Left kidney (tissue), 8 donors: Measurements from ENCODE around the gene TMEM86A. TPM values are rescaled to one million over a fixed set of nuclear protein-coding genes. Genes with fewer than 3 reads are reported as not detected.
"Not testable (repeated sequence)": the region's sequence is repeated elsewhere in the genome, so short reads cannot be mapped to it uniquely, and the experiment has no call there.

Experiments
- DNase-seq: peaks from one replicate; pipeline ENCODE4 v3.0.0-alpha.2; 2013
- long read RNA-seq, 8 donors: transcript quantifications; one replicate each; lab custom pipeline, GENCODE V29; 2026
- polyA plus RNA-seq: library from polyadenylated mRNA; unstranded; fragments of 120-200 nt; gene quantifications from one replicate; pipeline ENCODE4 v1.2.1, GENCODE V29; 2013; ENCODE audit not compliant: insufficient read length

TMEM86A gene
- polyA plus RNA-seq, result 8.1 TPM
- long read RNA-seq, donor 1, partial matches to known transcripts, result 0 of 3 reads
- long read RNA-seq, donor 1, other reads (novel, unspliced or antisense), result 0 of 3 reads
- long read RNA-seq, donor 2, result 0 reads
- long read RNA-seq, donor 3, transcript TMEM86A-201 (3 exons, 3,595 nt), result major isoform, 5 of 5 reads
- long read RNA-seq, donor 3, partial matches to known transcripts, result 0 of 5 reads
- long read RNA-seq, donor 3, other reads (novel, unspliced or antisense), result 0 of 5 reads
- long read RNA-seq, donor 4, result 0 reads
- long read RNA-seq, donor 5, partial matches to known transcripts, result 0 of 4 reads
- long read RNA-seq, donor 5, other reads (novel, unspliced or antisense), result 0 of 4 reads
- long read RNA-seq, donor 6, transcript TMEM86A-201 (3 exons, 3,595 nt), result major isoform, 7 of 7 reads
- long read RNA-seq, donor 6, partial matches to known transcripts, result 0 of 7 reads
- long read RNA-seq, donor 6, other reads (novel, unspliced or antisense), result 0 of 7 reads
- long read RNA-seq, donor 7, partial matches to known transcripts, result 0 of 2 reads
- long read RNA-seq, donor 7, other reads (novel, unspliced or antisense), result 0 of 2 reads
- long read RNA-seq, donor 8, partial matches to known transcripts, result 0 of 3 reads
- long read RNA-seq, donor 8, other reads (novel, unspliced or antisense), result 0 of 3 reads

GRCh38 chr11:18698341-18699268 lies at the start of gene TMEM86A:
Gene TMEM86A, plus strand, starts transcription at chr11:18698779. Its CDS starts 108 bp downstream, at chr11:18698887.
- peak; percentile 92 for DNase-seq

GRCh38 chr11:18650353-18650752 lies 48.2 kb upstream of the TMEM86A start:
- no peak for DNase-seq

GRCh38 chr11:18650859-18651557 lies 47.6 kb upstream of the TMEM86A start:
- DNase-seq, result no peak

GRCh38 chr11:18657673-18658072 lies 40.9 kb upstream of the TMEM86A start:
- no peak for DNase-seq

GRCh38 chr11:18665353-18665872 lies 33.2 kb upstream of the TMEM86A start:
- not testable (repeated sequence) for DNase-seq

- DNase-seq, result no peak
Observed at GRCh38 chr11:18668131-18668530, 30.4 kb upstream of the TMEM86A start.

- DNase-seq, result no peak
Observed at GRCh38 chr11:18669219-18669596, 29.4 kb upstream of the TMEM86A start.

GRCh38 chr11:18669711-18670110 lies 28.9 kb upstream of the TMEM86A start:
- no peak for DNase-seq

- no peak for DNase-seq
Observed at GRCh38 chr11:18671246-18671645, 27.3 kb upstream of the TMEM86A start.

- not testable (repeated sequence) for DNase-seq
Observed at GRCh38 chr11:18672209-18672608, 26.4 kb upstream of the TMEM86A start.

- no peak for DNase-seq
Observed at GRCh38 chr11:18676803-18677202, 21.8 kb upstream of the TMEM86A start.

GRCh38 chr11:18677560-18677959 lies 21.0 kb upstream of the TMEM86A start:
- DNase-seq, result no peak

- not testable (repeated sequence) for DNase-seq
Observed at GRCh38 chr11:18681949-18682348, 16.6 kb upstream of the TMEM86A start.

GRCh38 chr11:18682466-18682865 lies 16.1 kb upstream of the TMEM86A start:
- no peak for DNase-seq

- DNase-seq, result no peak
Observed at GRCh38 chr11:18684267-18684666, 14.3 kb upstream of the TMEM86A start.

- DNase-seq, result not testable (repeated sequence)
Observed at GRCh38 chr11:18691467-18692140, 7.0 kb upstream of the TMEM86A start.

- no peak for DNase-seq
Observed at GRCh38 chr11:18692941-18693760, 5.4 kb upstream of the TMEM86A start.

GRCh38 chr11:18696638-18697225 lies 1.8 kb upstream of the TMEM86A start:
- no peak for DNase-seq

- no peak for DNase-seq
Observed at GRCh38 chr11:18697576-18697975, 1.0 kb upstream of the TMEM86A start.

GRCh38 chr11:18699269-18699596 lies 654 bp downstream of the TMEM86A start:
- no peak for DNase-seq
